Mucosa of stomach (tissue), 1 donor: ENCODE data around the gene EFNB1.

Experiments used
- H3K27me3 ChIP-seq: one replicate; pipeline ENCODE4 v1.7.0; 2013; ENCODE audit warnings: mild to moderate bottlenecking, low read length; ENCODE audit not compliant: control insufficient read depth, insufficient read depth
- H3K36me3 ChIP-seq: one replicate; pipeline ENCODE4 v1.7.0; 2013; ENCODE audit warnings: low read length; ENCODE audit not compliant: control insufficient read depth, insufficient read depth
- H3K4me1 ChIP-seq: one replicate; pipeline ENCODE4 v1.7.0; 2013; ENCODE audit warnings: mild to moderate bottlenecking, low read length; ENCODE audit not compliant: control insufficient read depth, insufficient read depth
- H3K4me3 ChIP-seq: one replicate; pipeline ENCODE4 v1.7.0; 2013; ENCODE audit warnings: low read length
- H3K9ac ChIP-seq: one replicate; pipeline ENCODE4 v1.7.0; 2013; ENCODE audit warnings: mild to moderate bottlenecking, low read length, moderate library complexity
- H3K9me3 ChIP-seq: one replicate; pipeline ENCODE4 v1.7.0; 2013; ENCODE audit warnings: mild to moderate bottlenecking, low read length, moderate library complexity; ENCODE audit not compliant: control insufficient read depth
- donor health status: Pancreatic carcinoma.

EFNB1 gene

DNA sequence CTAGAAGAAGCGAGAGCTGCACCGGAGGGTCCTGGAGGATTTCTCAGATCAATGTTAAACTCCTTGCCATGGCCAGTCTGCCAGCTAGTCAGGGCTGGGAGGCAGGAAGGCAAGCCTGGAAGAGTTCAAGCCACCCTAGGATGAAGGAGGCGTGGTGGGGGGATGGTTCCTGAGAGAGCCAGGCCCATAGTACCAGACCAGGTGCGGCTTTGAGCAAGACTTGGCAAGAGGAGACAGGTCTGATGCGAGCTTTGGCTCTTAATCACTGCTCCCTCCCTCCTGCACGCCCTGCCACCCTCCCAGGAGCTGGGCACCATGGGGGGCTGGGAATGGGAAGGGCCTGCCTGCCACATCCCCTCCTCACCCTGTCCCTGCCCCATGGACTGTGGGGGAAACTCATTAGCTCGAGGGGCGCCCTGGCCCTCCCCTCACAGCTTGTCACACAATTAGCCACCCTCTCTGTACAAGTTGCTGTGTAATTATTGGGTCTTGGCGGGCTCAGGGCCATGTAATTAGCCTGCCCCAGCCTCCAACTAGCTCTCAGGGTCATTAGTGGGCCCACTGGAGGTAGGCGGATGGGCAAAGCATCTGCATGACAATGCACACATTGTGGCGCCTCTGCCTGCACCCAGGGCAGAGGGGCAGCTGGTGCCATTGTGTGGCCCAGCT, 50.3 kb downstream of the EFNB1 start:
- Histone ChIP-seq H3K36me3 (no peaks in the 10 kb centered on the region), H3K27me3 (no peaks in the 10 kb centered on the region), H3K4me1 (peaks cover 3% of the 10 kb centered on the region), H3K4me3 (no peak overlapping the region), H3K9me3 (no peaks in the 10 kb centered on the region), H3K9ac (no peak overlapping the region)

DNA sequence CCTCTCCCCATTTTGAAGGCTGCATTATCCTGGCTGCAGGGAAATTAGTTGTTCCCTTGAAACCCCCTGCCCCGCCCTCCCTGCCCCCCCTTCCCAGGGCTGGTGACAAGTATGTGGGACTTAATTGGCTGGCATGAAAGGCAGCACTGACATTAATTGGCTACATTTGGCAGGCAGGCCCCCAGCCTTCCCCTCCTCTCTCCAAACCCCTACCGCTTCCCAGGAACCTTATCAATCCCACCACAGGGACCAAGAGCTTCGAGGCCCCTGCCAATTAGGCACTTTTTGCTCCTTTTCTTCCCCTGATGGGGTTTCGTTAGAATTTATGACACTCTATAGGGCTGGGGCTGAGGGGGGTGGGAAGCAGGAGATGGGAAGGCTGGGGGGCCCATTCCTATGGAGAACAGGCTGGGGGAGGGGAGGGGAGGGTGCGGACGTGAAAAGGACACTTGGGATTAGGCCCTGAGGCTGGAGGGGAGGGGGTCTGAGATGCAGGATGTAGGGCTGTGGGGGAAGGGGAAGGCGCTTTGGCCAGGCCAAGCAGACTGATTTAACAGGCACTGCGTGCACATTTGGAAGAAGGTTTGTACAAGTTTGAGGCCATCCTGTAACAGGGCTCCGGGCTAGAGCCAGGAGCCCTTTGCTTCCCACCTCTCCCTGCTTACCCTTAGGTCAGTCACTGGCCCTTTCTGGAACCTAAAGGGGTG, 52.2 kb downstream of the EFNB1 start:
- Histone ChIP-seq H3K4me1 (peaks cover 4% of the 10 kb centered on the region), H3K36me3 (no peaks in the 10 kb centered on the region), H3K27me3 (no peaks in the 10 kb centered on the region), H3K9ac (no peak overlapping the region), H3K9me3 (no peaks in the 10 kb centered on the region), H3K4me3 (no peak overlapping the region)

DNA sequence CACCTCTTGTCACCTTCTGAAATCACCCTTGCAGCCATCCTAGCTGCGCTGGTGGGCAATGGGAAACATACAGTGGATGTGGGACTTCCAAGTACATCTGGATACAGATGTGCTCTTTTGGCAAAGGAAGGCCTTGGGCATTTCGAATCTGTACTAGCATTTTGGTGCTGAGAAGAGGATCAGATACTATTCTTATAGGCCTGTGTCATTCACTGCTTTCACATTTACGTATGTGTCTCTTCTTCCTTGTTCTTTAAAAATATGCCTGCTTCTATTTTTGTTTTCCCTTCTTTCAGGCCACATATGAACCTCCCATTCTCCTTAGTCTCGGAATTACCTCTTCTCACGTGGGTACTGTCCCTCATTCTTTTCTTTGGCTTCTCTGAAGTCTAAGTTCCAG, 53.1 kb downstream of the EFNB1 start:
- H3K36me3 ChIP-seq, result no peaks in the 10 kb centered on the region
- H3K9ac ChIP-seq, result no peak overlapping the region
- H3K9me3 ChIP-seq, result no peaks in the 10 kb centered on the region
- H3K27me3 ChIP-seq, result no peaks in the 10 kb centered on the region
- no peak overlapping the region for H3K4me3 ChIP-seq
- peaks cover 4% of the 10 kb centered on the region for H3K4me1 ChIP-seq

DNA sequence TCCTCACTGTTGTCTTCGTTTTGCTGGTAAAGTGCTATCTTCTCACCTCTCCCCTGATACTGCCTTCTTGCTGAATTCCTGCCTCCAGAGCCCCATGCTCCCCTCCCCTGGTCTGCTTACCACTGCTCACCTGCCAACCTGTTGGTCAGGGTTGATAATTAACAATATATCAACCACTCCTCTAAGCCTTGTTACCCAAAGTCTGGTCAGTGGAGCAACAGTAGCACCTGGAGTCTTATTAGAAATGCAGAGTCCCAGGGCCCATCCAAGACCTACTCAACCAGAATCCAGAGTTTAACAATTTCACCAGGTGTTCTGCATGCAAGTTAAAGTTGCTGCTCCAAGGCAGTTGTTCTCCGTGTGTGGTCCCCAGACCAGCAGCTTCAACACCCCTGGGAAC, 55.0 kb downstream of the EFNB1 start:
- H3K27me3 ChIP-seq, result no peaks in the 10 kb centered on the region
- no peaks in the 10 kb centered on the region for H3K36me3 ChIP-seq
- H3K4me1 ChIP-seq, result peaks cover 4% of the 10 kb centered on the region
- H3K9ac ChIP-seq, result no peak overlapping the region
- no peaks in the 10 kb centered on the region for H3K9me3 ChIP-seq
- H3K4me3 ChIP-seq, result no peak overlapping the region

DNA sequence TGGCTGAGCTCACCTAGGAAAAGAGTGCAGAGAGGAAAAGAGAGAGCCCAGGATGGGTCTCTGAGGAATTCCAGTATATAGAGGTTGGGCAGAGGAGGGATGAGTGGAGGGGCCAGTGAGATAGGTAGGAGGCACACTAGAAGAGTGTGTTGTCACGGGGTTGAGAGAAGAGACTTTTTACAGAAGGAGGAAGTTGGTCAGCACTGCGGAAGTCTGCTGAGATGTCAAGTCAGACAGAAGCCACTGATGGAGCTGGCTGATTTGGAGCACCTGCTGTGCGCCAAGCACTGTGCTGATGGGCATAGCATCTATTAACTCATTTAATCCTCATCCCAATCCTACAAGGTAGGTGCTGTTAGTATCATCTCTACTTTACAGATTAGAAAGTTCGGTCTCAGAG, 60.4 kb downstream of the EFNB1 start:
- Histone ChIP-seq H3K27me3 (no peaks in the 10 kb centered on the region), H3K36me3 (no peaks in the 10 kb centered on the region)

More for the DNA sequence above, 60.4 kb downstream of the EFNB1 start:
- Histone ChIP-seq H3K4me3 (no peak overlapping the region), H3K9me3 (no peaks in the 10 kb centered on the region), H3K9ac (no peak overlapping the region), H3K4me1 (peaks cover 10% of the 10 kb centered on the region)
